GM23338 (cell line): ENCODE data around the gene DIAPH1. TPM values are rescaled to one million over a fixed set of nuclear protein-coding genes. Genes with fewer than 3 reads are reported as not detected.

Experiments used
- ATAC-seq: fragments of 200-7000 bp; cut with Tn5 transposase; 3 replicates; pipeline ENCODE4 v1.9.1; 2020
- DNase-seq: peaks from one replicate; pipeline ENCODE4 v3.0.0-alpha.2; 2015; ENCODE audit warnings: low spot score
- H2AFZ ChIP-seq: fragments of 200-600 bp; sonication (generic); 2 replicates; pipeline ENCODE4 v1.8.0; 2016; ENCODE audit warnings: antibody characterized with exemption, mild to moderate bottlenecking, moderate library complexity
- H3F3A ChIP-seq: fragments of 200-600 bp; sonication (generic); replicated peaks from 2 replicates; pipeline ENCODE4 v1.8.0; 2017; ENCODE audit warnings: antibody characterized with exemption, mixed run types, low read depth
- H3K27ac ChIP-seq: fragments of 200-600 bp; sonication (generic); 2 replicates; pipeline ENCODE4 v1.6.1; 2016; ENCODE audit warnings: low read depth
- H3K27me3 ChIP-seq: fragments of 200-600 bp; sonication (generic); 2 replicates; pipeline ENCODE4 v1.8.0; 2016; ENCODE audit warnings: mild to moderate bottlenecking, mixed run types, moderate library complexity; ENCODE audit not compliant: insufficient read depth
- H3K36me3 ChIP-seq: fragments of 200-600 bp; sonication (generic); 2 replicates; pipeline ENCODE4 v1.8.0; 2016; ENCODE audit warnings: mild to moderate bottlenecking; ENCODE audit not compliant: insufficient read depth
- H3K4me1 ChIP-seq: fragments of 200-600 bp; sonication (generic); 2 replicates; pipeline ENCODE4 v1.8.0; 2016; ENCODE audit warnings: mild to moderate bottlenecking, moderate library complexity; ENCODE audit not compliant: insufficient read depth
- H3K4me2 ChIP-seq: fragments of 200-600 bp; sonication (generic); 2 replicates; pipeline ENCODE4 v1.7.1; 2017; ENCODE audit warnings: mixed run types
- H3K4me3 ChIP-seq: fragments of 200-600 bp; sonication (generic); 2 replicates; pipeline ENCODE4 v1.6.1; 2016; ENCODE audit warnings: mixed run types
- H3K79me2 ChIP-seq: fragments of 200-600 bp; sonication (generic); replicated peaks from 2 replicates; pipeline ENCODE4 v1.8.0; 2017; ENCODE audit warnings: mild to moderate bottlenecking; ENCODE audit not compliant: insufficient read depth
- H3K9me2 ChIP-seq: fragments of 200-600 bp; sonication (generic); 2 replicates; pipeline ENCODE4 v1.8.0; 2017; ENCODE audit not compliant: insufficient read depth
- H4K20me1 ChIP-seq: fragments of 200-600 bp; sonication (generic); replicated peaks from 2 replicates; pipeline ENCODE4 v1.8.0; 2017; ENCODE audit warnings: mild to moderate bottlenecking; ENCODE audit not compliant: insufficient read depth
- H3K27ac Mint-ChIP-seq: 2 replicates; pipeline ENCODE4 v1.8.0; 2020; ENCODE audit warnings: inconsistent platforms, mild to moderate bottlenecking, moderate library complexity, mixed read lengths
- H3K27me3 Mint-ChIP-seq: 3 replicates; pipeline ENCODE4 v1.8.0; 2022; ENCODE audit warnings: low read depth, mild to moderate bottlenecking, moderate library complexity, mixed read lengths, inconsistent platforms; ENCODE audit not compliant: insufficient read depth, poor library complexity
- H3K36me3 Mint-ChIP-seq: 3 replicates; pipeline ENCODE4 v1.8.0; 2021; ENCODE audit warnings: low read depth, mild to moderate bottlenecking, inconsistent platforms, moderate library complexity, mixed read lengths
- H3K4me1 Mint-ChIP-seq: 3 replicates; pipeline ENCODE4 v1.8.0; 2020; ENCODE audit warnings: mild to moderate bottlenecking, inconsistent platforms, mixed read lengths
- H3K4me3 Mint-ChIP-seq: 3 replicates; pipeline ENCODE4 v1.8.0; 2021; ENCODE audit warnings: moderate library complexity, mild to moderate bottlenecking, inconsistent platforms, mixed read lengths
- H3K9me3 Mint-ChIP-seq: 3 replicates; pipeline ENCODE4 v1.8.0; 2020; ENCODE audit warnings: moderate library complexity, mild to moderate bottlenecking, inconsistent platforms, mixed read lengths
- CREB1 ChIP-seq: fragments of 250-450 bp; sonication (Bioruptor Pico); IDR thresholded peaks from 2 replicates; pipeline ENCODE4 v1.5.0; 2020; ENCODE audit warnings: low read depth, mild to moderate bottlenecking, moderate library complexity
- EZH2phosphoT487 ChIP-seq: fragments of 200-600 bp; sonication (generic); IDR thresholded peaks from one replicate; pipeline ENCODE4 v1.8.1; 2018; ENCODE audit warnings: antibody characterized with exemption; ENCODE audit not compliant: unreplicated experiment
- JUNB ChIP-seq: IDR thresholded peaks from one replicate; pipeline ENCODE4 v1.6.1; 2016; ENCODE audit warnings: antibody characterized with exemption; ENCODE audit not compliant: unreplicated experiment
- NANOG ChIP-seq: IDR thresholded peaks from 2 replicates; pipeline ENCODE4 v1.6.1; 2016; ENCODE audit warnings: antibody characterized with exemption, borderline replicate concordance
- POLR2AphosphoS5 ChIP-seq: IDR thresholded peaks from 2 replicates; pipeline ENCODE4 v1.6.1; 2016; ENCODE audit warnings: antibody characterized with exemption, low read depth
- ZNF331 ChIP-seq: fragments of 250-450 bp; sonication (Bioruptor Pico); IDR thresholded peaks from 2 replicates; pipeline ENCODE4 v1.5.0; 2020; ENCODE audit warnings: low read depth, mild to moderate bottlenecking, moderate library complexity
- polyA plus RNA-seq: library from polyadenylated mRNA; unstranded; fragments of >200 nt; fragmentation: Nextera tagmentation; extraction: Ambion mirVana; gene quantifications from 2 replicates; pipeline ENCODE4 v1.2.1, GENCODE V29; 2016
- total RNA-seq: library from RNA; depleted of rRNA; stranded (reverse); fragments of >200 nt; shearing (Covaris generic); gene quantifications from 2 replicates; pipeline ENCODE4 v1.2.3, GENCODE V29; 2014
- TF ChIP-seq, protein P1 (sequence below): IDR thresholded peaks from one replicate; pipeline ENCODE4 v1.6.1; 2018; ENCODE audit warnings: antibody characterized with exemption; ENCODE audit not compliant: unreplicated experiment
- TF ChIP-seq, protein P2 (sequence below), 2 experiments: fragments of 200-600 bp in 1 of 2; sonication (generic) in 1 of 2; conservative IDR thresholded peaks; 2 replicates each; pipeline versions ENCODE4 v1.5.1 to v1.6.1; 2016 to 2017; ENCODE audit warnings: antibody characterized with exemption in 2 of 2, low read depth in 2 of 2, mild to moderate bottlenecking in 2 of 2, moderate library complexity in 1 of 2
- TF ChIP-seq, protein P3 (sequence below): fragments of 250-450 bp; sonication (Bioruptor Pico); IDR thresholded peaks from 2 replicates; pipeline ENCODE4 v1.5.0; 2020; ENCODE audit warnings: mild to moderate bottlenecking, moderate library complexity
- TF ChIP-seq, protein P4 (sequence below): IDR thresholded peaks from 2 replicates; pipeline ENCODE4 v1.6.1; 2016; ENCODE audit warnings: antibody characterized with exemption

The DIAPH1 gene
- total and polyA plus RNA-seq, 2 experiments from 2014 or later, result 42.9 to 104 TPM

DNA sequence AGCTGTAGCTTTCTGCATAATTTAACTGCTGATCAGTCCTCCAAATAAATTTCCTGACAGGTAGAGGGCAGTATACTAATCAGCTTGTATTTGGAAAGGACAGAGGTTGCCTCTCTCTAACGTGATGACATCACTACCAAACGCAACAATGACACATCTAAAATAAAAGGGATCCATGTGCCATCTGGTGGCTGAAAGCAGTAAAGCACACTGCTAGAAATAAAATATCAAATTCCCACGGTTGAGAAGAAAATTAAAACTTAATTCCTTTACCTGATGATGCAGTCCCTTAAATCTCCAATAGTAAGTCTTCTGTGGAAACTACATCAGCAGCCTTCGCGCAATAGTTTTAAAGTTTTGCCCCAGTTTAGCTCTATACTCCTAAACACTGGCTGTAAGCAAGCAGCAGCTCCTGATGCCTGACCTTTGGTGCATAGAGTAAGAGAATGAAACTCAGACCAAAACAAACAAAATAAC lies 54.5 kb downstream of the DIAPH1 start:
- H3K4me3 ChIP-seq, result no peak overlapping the region
- no peaks in the 10 kb centered on the region for H4K20me1 ChIP-seq
- H3K27me3 ChIP-seq, result no peaks in the 10 kb centered on the region
- Mint-ChIP-seq H3K4me1 (peaks cover 32% of the 10 kb centered on the region), H3K27ac (peak overlapping the region; percentile 98), H3K4me3 (no peak overlapping the region), H3K27me3 (peaks cover 4% of the 10 kb centered on the region), H3K36me3 (peaks cover 34% of the 10 kb centered on the region), H3K9me3 (no peaks in the 10 kb centered on the region; the same call in 2 of the 3 replicates)
- H2AFZ ChIP-seq, result no peak overlapping the region
- TF ChIP-seq EZH2phosphoT487 (no peak), JUNB (no peak), CREB1 (CRISPR knock-in tag) (peak; percentile 98), POLR2AphosphoS5 (no peak), ZNF331 (CRISPR knock-in tag) (no peak), NANOG (no peak)
- TF ChIP-seq, protein P1, sequence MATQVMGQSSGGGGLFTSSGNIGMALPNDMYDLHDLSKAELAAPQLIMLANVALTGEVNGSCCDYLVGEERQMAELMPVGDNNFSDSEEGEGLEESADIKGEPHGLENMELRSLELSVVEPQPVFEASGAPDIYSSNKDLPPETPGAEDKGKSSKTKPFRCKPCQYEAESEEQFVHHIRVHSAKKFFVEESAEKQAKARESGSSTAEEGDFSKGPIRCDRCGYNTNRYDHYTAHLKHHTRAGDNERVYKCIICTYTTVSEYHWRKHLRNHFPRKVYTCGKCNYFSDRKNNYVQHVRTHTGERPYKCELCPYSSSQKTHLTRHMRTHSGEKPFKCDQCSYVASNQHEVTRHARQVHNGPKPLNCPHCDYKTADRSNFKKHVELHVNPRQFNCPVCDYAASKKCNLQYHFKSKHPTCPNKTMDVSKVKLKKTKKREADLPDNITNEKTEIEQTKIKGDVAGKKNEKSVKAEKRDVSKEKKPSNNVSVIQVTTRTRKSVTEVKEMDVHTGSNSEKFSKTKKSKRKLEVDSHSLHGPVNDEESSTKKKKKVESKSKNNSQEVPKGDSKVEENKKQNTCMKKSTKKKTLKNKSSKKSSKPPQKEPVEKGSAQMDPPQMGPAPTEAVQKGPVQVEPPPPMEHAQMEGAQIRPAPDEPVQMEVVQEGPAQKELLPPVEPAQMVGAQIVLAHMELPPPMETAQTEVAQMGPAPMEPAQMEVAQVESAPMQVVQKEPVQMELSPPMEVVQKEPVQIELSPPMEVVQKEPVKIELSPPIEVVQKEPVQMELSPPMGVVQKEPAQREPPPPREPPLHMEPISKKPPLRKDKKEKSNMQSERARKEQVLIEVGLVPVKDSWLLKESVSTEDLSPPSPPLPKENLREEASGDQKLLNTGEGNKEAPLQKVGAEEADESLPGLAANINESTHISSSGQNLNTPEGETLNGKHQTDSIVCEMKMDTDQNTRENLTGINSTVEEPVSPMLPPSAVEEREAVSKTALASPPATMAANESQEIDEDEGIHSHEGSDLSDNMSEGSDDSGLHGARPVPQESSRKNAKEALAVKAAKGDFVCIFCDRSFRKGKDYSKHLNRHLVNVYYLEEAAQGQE, result no peak
- TF ChIP-seq, protein P2, sequence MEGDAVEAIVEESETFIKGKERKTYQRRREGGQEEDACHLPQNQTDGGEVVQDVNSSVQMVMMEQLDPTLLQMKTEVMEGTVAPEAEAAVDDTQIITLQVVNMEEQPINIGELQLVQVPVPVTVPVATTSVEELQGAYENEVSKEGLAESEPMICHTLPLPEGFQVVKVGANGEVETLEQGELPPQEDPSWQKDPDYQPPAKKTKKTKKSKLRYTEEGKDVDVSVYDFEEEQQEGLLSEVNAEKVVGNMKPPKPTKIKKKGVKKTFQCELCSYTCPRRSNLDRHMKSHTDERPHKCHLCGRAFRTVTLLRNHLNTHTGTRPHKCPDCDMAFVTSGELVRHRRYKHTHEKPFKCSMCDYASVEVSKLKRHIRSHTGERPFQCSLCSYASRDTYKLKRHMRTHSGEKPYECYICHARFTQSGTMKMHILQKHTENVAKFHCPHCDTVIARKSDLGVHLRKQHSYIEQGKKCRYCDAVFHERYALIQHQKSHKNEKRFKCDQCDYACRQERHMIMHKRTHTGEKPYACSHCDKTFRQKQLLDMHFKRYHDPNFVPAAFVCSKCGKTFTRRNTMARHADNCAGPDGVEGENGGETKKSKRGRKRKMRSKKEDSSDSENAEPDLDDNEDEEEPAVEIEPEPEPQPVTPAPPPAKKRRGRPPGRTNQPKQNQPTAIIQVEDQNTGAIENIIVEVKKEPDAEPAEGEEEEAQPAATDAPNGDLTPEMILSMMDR (conservative IDR thresholded peaks at IDR 0.05; ENCODE audit: low read depth in 2 of 2), result peak; percentile 94 to 100
- TF ChIP-seq, protein P3, sequence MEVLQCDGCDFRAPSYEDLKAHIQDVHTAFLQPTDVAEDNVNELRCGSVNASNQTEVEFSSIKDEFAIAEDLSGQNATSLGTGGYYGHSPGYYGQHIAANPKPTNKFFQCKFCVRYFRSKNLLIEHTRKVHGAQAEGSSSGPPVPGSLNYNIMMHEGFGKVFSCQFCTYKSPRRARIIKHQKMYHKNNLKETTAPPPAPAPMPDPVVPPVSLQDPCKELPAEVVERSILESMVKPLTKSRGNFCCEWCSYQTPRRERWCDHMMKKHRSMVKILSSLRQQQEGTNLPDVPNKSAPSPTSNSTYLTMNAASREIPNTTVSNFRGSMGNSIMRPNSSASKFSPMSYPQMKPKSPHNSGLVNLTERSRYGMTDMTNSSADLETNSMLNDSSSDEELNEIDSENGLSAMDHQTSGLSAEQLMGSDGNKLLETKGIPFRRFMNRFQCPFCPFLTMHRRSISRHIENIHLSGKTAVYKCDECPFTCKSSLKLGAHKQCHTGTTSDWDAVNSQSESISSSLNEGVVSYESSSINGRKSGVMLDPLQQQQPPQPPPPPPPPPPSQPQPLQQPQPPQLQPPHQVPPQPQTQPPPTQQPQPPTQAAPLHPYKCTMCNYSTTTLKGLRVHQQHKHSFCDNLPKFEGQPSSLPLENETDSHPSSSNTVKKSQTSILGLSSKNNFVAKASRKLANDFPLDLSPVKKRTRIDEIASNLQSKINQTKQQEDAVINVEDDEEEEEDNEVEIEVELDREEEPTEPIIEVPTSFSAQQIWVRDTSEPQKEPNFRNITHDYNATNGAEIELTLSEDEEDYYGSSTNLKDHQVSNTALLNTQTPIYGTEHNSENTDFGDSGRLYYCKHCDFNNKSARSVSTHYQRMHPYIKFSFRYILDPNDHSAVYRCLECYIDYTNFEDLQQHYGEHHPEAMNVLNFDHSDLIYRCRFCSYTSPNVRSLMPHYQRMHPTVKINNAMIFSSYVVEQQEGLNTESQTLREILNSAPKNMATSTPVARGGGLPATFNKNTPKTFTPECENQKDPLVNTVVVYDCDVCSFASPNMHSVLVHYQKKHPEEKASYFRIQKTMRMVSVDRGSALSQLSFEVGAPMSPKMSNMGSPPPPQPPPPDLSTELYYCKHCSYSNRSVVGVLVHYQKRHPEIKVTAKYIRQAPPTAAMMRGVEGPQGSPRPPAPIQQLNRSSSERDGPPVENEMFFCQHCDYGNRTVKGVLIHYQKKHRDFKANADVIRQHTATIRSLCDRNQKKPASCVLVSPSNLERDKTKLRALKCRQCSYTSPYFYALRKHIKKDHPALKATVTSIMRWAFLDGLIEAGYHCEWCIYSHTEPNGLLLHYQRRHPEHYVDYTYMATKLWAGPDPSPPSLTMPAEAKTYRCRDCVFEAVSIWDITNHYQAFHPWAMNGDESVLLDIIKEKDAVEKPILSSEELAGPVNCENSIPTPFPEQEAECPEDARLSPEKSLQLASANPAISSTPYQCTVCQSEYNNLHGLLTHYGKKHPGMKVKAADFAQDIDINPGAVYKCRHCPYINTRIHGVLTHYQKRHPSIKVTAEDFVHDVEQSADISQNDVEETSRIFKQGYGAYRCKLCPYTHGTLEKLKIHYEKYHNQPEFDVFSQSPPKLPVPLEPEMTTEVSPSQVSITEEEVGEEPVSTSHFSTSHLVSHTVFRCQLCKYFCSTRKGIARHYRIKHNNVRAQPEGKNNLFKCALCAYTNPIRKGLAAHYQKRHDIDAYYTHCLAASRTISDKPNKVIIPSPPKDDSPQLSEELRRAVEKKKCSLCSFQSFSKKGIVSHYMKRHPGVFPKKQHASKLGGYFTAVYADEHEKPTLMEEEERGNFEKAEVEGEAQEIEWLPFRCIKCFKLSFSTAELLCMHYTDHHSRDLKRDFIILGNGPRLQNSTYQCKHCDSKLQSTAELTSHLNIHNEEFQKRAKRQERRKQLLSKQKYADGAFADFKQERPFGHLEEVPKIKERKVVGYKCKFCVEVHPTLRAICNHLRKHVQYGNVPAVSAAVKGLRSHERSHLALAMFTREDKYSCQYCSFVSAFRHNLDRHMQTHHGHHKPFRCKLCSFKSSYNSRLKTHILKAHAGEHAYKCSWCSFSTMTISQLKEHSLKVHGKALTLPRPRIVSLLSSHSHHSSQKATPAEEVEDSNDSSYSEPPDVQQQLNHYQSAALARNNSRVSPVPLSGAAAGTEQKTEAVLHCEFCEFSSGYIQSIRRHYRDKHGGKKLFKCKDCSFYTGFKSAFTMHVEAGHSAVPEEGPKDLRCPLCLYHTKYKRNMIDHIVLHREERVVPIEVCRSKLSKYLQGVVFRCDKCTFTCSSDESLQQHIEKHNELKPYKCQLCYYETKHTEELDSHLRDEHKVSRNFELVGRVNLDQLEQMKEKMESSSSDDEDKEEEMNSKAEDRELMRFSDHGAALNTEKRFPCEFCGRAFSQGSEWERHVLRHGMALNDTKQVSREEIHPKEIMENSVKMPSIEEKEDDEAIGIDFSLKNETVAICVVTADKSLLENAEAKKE (CRISPR knock-in tag), result no peak
- TF ChIP-seq, protein P4, sequence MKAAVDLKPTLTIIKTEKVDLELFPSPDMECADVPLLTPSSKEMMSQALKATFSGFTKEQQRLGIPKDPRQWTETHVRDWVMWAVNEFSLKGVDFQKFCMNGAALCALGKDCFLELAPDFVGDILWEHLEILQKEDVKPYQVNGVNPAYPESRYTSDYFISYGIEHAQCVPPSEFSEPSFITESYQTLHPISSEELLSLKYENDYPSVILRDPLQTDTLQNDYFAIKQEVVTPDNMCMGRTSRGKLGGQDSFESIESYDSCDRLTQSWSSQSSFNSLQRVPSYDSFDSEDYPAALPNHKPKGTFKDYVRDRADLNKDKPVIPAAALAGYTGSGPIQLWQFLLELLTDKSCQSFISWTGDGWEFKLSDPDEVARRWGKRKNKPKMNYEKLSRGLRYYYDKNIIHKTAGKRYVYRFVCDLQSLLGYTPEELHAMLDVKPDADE, result peak; percentile 65
- no peaks in the 10 kb centered on the region for H3F3A ChIP-seq
- peak; percentile 52 for ATAC-seq
- H3K4me1 ChIP-seq, result peaks cover 14% of the 10 kb centered on the region
- H3K36me3 ChIP-seq, result no peaks in the 10 kb centered on the region
- H3K9me2 ChIP-seq, result no peaks in the 10 kb centered on the region
- DNase-seq, result peak; percentile 99
- no peak overlapping the region for H3K4me2 ChIP-seq
- H3K79me2 ChIP-seq, result no peaks in the 10 kb centered on the region
- peak overlapping the region; percentile 28 for H3K27ac ChIP-seq
